PC-9 (cell line): ENCODE measurements around the gene OSGEP. TPM values are rescaled to one million over a fixed set of nuclear protein-coding genes. Genes with fewer than 3 reads are reported as not detected.

ENCODE experiments used
- BruUV-seq: library from RNA; stranded (reverse); fragments of 400-500 nt; replicated peaks from 2 replicates; lab custom pipeline; 2021; lab: Mats Ljungman, UMichigan
- CTCF ChIA-PET: fragments of 300-600 bp; sonication (Branson Sonifier 250); formaldehyde crosslinking; loops from one replicate; lab custom pipeline; 2022; ENCODE audit warnings: antibody characterized with exemption; lab: Charles Lee
- POLR2A ChIA-PET: fragments of 300-600 bp; sonication (Branson Sonifier 250); formaldehyde crosslinking; loops from one replicate; lab custom pipeline; 2022; ENCODE audit warnings: antibody characterized with exemption; ENCODE audit not compliant: unreplicated experiment; lab: Charles Lee
- DNase-seq, 2 experiments: peaks; one replicate each; pipeline versions ENCODE4 v3.0.0 to v3.0.0-alpha.2; 2015 to 2022; ENCODE audit warnings: mixed read lengths in 1 of 2
- H2AFZ ChIP-seq: fragments of 200-600 bp; sonication (generic); 2 replicates; pipeline ENCODE4 v1.8.1; 2017; ENCODE audit warnings: antibody characterized with exemption
- H3F3A ChIP-seq: fragments of 200-600 bp; sonication (generic); 2 replicates; pipeline ENCODE4 v1.8.1; 2017; ENCODE audit warnings: antibody characterized with exemption, mild to moderate bottlenecking, low read depth; ENCODE audit not compliant: insufficient read depth
- H3K27ac ChIP-seq: fragments of 200-600 bp; sonication (generic); 2 replicates; pipeline ENCODE4 v1.6.1; 2016; ENCODE audit warnings: mixed run types
- H3K27me3 ChIP-seq: fragments of 200-600 bp; sonication (generic); 2 replicates; pipeline ENCODE4 v1.6.1; 2016; ENCODE audit warnings: low read depth, mixed run types; ENCODE audit not compliant: insufficient read depth
- H3K36me3 ChIP-seq: fragments of 200-600 bp; sonication (generic); 2 replicates; pipeline ENCODE4 v1.6.1; 2016; ENCODE audit warnings: low read depth, mixed run types
- H3K4me1 ChIP-seq: fragments of 200-600 bp; sonication (generic); replicated peaks from 2 replicates; pipeline ENCODE4 v1.6.1; 2016; ENCODE audit warnings: mixed run types; ENCODE audit not compliant: insufficient read depth
- H3K4me2 ChIP-seq: fragments of 200-600 bp; sonication (generic); 2 replicates; pipeline ENCODE4 v1.6.1; 2017; ENCODE audit warnings: mixed run types
- H3K4me3 ChIP-seq: fragments of 200-600 bp; sonication (generic); 2 replicates; pipeline ENCODE4 v1.6.1; 2016; ENCODE audit warnings: mixed run types
- H3K79me2 ChIP-seq: fragments of 200-600 bp; sonication (generic); 2 replicates; pipeline ENCODE4 v1.6.1; 2017; ENCODE audit warnings: low read depth, mixed run types
- H3K9me2 ChIP-seq: fragments of 200-600 bp; sonication (generic); 2 replicates; pipeline ENCODE4 v1.8.1; 2017; ENCODE audit warnings: mild to moderate bottlenecking; ENCODE audit not compliant: insufficient read depth
- H3K9me3 ChIP-seq: fragments of 200-600 bp; sonication (generic); 2 replicates; pipeline ENCODE4 v1.8.1; 2016; ENCODE audit warnings: low read depth; ENCODE audit not compliant: insufficient read depth
- H4K20me1 ChIP-seq: fragments of 200-600 bp; sonication (generic); 2 replicates; pipeline ENCODE4 v1.8.1; 2017; ENCODE audit not compliant: insufficient read depth
- CTCF ChIP-seq: fragments of 200-600 bp; sonication (generic); conservative IDR thresholded peaks from 2 replicates; pipeline ENCODE4 v1.6.1; 2017; ENCODE audit warnings: mixed run types, antibody characterized with exemption, mild to moderate bottlenecking, moderate library complexity
- EZH2 ChIP-seq: fragments of 200-600 bp; sonication (generic); IDR thresholded peaks from 2 replicates; pipeline ENCODE4 v1.8.0; 2017; ENCODE audit warnings: antibody characterized with exemption, low read depth
- intact Hi-C: fragments of 100-400 bp; cut with micrococcal nuclease; formaldehyde crosslinking; loops from one replicate; pipeline ENCODE4 v1.10.0; 2022; ENCODE audit not compliant: unreplicated experiment
- total RNA-seq: library from RNA; stranded (reverse); gene quantifications from 2 replicates; pipeline ENCODE4 v1.2.3, GENCODE V29; 2021

OSGEP gene
- total RNA-seq, 1 experiment from 2014 or later, result 20.6 TPM

DNA sequence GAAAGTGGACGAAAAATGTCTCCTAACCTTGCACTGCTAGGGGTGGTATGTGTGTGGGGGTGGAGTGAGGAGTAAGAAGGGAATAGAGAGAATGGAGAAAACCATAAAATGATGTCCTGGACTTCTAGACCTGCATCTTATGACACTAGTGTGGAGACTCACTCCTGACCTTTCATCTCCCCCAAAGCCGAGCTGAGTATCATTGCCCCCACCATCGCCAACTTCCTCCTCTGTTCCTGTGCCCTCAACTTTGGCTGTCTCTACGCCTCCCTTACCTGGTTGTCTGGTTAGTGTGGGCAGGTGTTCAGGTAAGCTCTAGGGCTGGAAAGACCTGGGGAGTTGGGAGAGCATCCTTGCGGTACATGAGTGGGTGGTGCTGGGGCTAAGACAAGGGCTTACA lies 14.1 kb downstream of the OSGEP start:
- Histone ChIP-seq H3K4me1 (no peaks in the 10 kb centered on the region), H4K20me1 (no peaks in the 10 kb centered on the region), H3F3A (no peaks in the 10 kb centered on the region), H3K4me3 (no peak overlapping the region), H3K27ac (no peak overlapping the region), H3K79me2 (no peaks in the 10 kb centered on the region), H3K9me3 (no peaks in the 10 kb centered on the region), H3K9me2 (no peaks in the 10 kb centered on the region), H3K4me2 (no peak overlapping the region), H3K36me3 (no peaks in the 10 kb centered on the region), H2AFZ (no peak overlapping the region), H3K27me3 (no peaks in the 10 kb centered on the region; the same call in 1 of the 2 replicates)
- BruUV-seq, result no TSS peak
- POLR2A ChIA-PET, result no interaction called here
- DNase-seq, result no peak
- TF ChIP-seq EZH2 (no peak), CTCF (no peak)
- intact Hi-C loops, result no loop called here
- CTCF ChIA-PET, result no interaction called here

GRCh38 chr14:20438664-20439063 lies 15.9 kb downstream of the OSGEP start:
- no peaks in the 10 kb centered on the region for H3K9me2 ChIP-seq
- H3K79me2 ChIP-seq, result no peaks in the 10 kb centered on the region
- POLR2A ChIA-PET, result no interaction called here
- H3K27ac ChIP-seq, result no peak overlapping the region
- TF ChIP-seq CTCF, result no peak
- TF ChIP-seq EZH2, result no peak
- H3F3A ChIP-seq, result no peaks in the 10 kb centered on the region
- no peak overlapping the region for H2AFZ ChIP-seq
- H4K20me1 ChIP-seq, result no peaks in the 10 kb centered on the region
- BruUV-seq, result no TSS peak
- H3K4me3 ChIP-seq, result no peak overlapping the region
- no peaks in the 10 kb centered on the region for H3K36me3 ChIP-seq
- DNase-seq, result no peak
- H3K27me3 ChIP-seq, result no peaks in the 10 kb centered on the region; the same call in 1 of the 2 replicates
- intact Hi-C loops, result no loop called here
- CTCF ChIA-PET, result no interaction called here
- no peak overlapping the region for H3K4me2 ChIP-seq
- no peaks in the 10 kb centered on the region for H3K4me1 ChIP-seq
- H3K9me3 ChIP-seq, result no peaks in the 10 kb centered on the region

DNA sequence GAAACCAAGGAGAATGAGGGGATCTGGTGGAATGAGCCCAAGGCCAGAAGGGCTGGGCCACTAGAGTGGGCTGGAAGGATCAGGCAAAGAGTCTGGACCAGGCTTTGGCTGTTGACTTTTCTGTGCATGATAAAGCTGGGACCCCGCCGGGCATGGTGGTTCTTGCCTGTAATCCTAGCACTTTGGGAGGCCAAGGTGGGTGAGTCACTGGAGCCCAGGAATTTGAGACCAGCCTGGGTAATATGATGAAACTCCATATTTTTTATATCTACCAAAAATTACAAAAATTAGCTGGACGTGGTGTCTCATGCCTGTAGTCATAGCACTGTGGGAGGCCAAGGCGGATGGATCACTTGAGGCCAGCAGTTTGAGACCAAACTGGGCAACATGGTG lies 18.3 kb downstream of the OSGEP start:
- no peaks in the 10 kb centered on the region; the same call in 1 of the 2 replicates for H3K27me3 ChIP-seq
- TF ChIP-seq CTCF, result no peak
- no peak for TF ChIP-seq EZH2
- DNase-seq, result no peak
- POLR2A ChIA-PET, result no interaction called here
- H3K9me3 ChIP-seq, result no peaks in the 10 kb centered on the region
- no peak overlapping the region for H2AFZ ChIP-seq
- H3K9me2 ChIP-seq, result no peaks in the 10 kb centered on the region
- CTCF ChIA-PET, result interaction anchor here (0.6 kb wide), 1 partner anchor 262 kb away, joined by 4 read pairs; no protein-coding TSS in a partner anchor
- intact Hi-C loops, result no loop called here
- no peak overlapping the region for H3K4me3 ChIP-seq
- H3K4me1 ChIP-seq, result no peaks in the 10 kb centered on the region
- H3F3A ChIP-seq, result no peaks in the 10 kb centered on the region
- no peaks in the 10 kb centered on the region for H3K36me3 ChIP-seq
- H3K4me2 ChIP-seq, result no peak overlapping the region
- H3K79me2 ChIP-seq, result no peaks in the 10 kb centered on the region
- no peaks in the 10 kb centered on the region for H4K20me1 ChIP-seq
- no peak overlapping the region for H3K27ac ChIP-seq
- BruUV-seq, result no TSS peak
